GM12872 (cell line): Measurements from ENCODE around the gene RNASE2.

Source experiments
- CTCF ChIP-seq: IDR thresholded peaks from 3 replicates; pipeline ENCODE4 v1.5.1; 2011; ENCODE audit warnings: low read depth, mild to moderate bottlenecking, low read length, moderate library complexity; ENCODE audit not compliant: insufficient read depth

Gene RNASE2

GRCh38 chr14:20970647-20970982, 15.3 kb downstream of the RNASE2 start:
- no peak for TF ChIP-seq CTCF

GRCh38 chr14:20970983-20971704, 15.9 kb downstream of the RNASE2 start:
- TF ChIP-seq CTCF: peak; percentile 98

- TF ChIP-seq CTCF: no peak
Observed at GRCh38 chr14:20971705-20972021, 16.4 kb downstream of the RNASE2 start.

GRCh38 chr14:20973501-20973900, 18.2 kb downstream of the RNASE2 start:
- TF ChIP-seq CTCF: no peak

GRCh38 chr14:20976291-20976690, 21.0 kb downstream of the RNASE2 start:
- no peak for TF ChIP-seq CTCF

- no peak for TF ChIP-seq CTCF
Observed at GRCh38 chr14:20978687-20979086, 23.4 kb downstream of the RNASE2 start.

GRCh38 chr14:20980906-20981305, 25.6 kb downstream of the RNASE2 start:
- no peak for TF ChIP-seq CTCF
